HG02642 (cell line): ENCODE data around the gene CRABP2.
A peak's percentile ranks its signal among the peaks of the same experiment; 100 is the strongest.

Source experiments
- ATAC-seq: cut with Tn5 transposase; IDR thresholded peaks from one replicate; pipeline ENCODE4 v1.9.1; 2021; ENCODE audit warnings: mild to moderate bottlenecking; ENCODE audit not compliant: unreplicated experiment, poor library complexity

The CRABP2 gene

GRCh38 chr1:156705321-156705917, at the start of gene CRABP2:
TSS of gene CRABP2 (minus strand) at chr1:156705583. CDS start at chr1:156705446, 137 bp downstream.
- no peak for ATAC-seq

GRCh38 chr1:156754219-156754618, 48.8 kb upstream of the CRABP2 start:
- ATAC-seq = no peak

GRCh38 chr1:156752843-156753482, 47.6 kb upstream of the CRABP2 start:
- ATAC-seq = no peak

GRCh38 chr1:156751757-156752481, 46.5 kb upstream of the CRABP2 start:
- ATAC-seq = peak; percentile 81

- ATAC-seq = peak; percentile 27
These were observed 46.0 kb upstream of the CRABP2 start, which contains the start of gene HDGF for GRCh38 chr1:156751451-156751756. TSS of gene HDGF (minus strand) at chr1:156751675. CDS start at chr1:156751429, 246 bp downstream.

- ATAC-seq = peak; percentile 20
These were observed 45.5 kb upstream of the CRABP2 start for GRCh38 chr1:156750711-156751450.

GRCh38 chr1:156750191-156750672, 44.8 kb upstream of the CRABP2 start:
- no peak for ATAC-seq

GRCh38 chr1:156749419-156750118, 44.2 kb upstream of the CRABP2 start:
- ATAC-seq = no peak

- no peak for ATAC-seq
These were observed 43.5 kb upstream of the CRABP2 start for GRCh38 chr1:156748670-156749418.

- no peak for ATAC-seq
These were observed 42.6 kb upstream of the CRABP2 start for GRCh38 chr1:156747742-156748669.

- ATAC-seq = no peak
These were observed 41.6 kb upstream of the CRABP2 start for GRCh38 chr1:156746728-156747631.

- no peak for ATAC-seq
These were observed 41.0 kb upstream of the CRABP2 start for GRCh38 chr1:156746406-156746727.

- no peak for ATAC-seq
These were observed 40.5 kb upstream of the CRABP2 start for GRCh38 chr1:156745881-156746280.

- ATAC-seq = no peak
These were observed 39.5 kb upstream of the CRABP2 start for GRCh38 chr1:156744786-156745419.

- no peak for ATAC-seq
These were observed 39.0 kb upstream of the CRABP2 start for GRCh38 chr1:156744344-156744743.

GRCh38 chr1:156743367-156744302, 38.3 kb upstream of the CRABP2 start:
- ATAC-seq = no peak
